Measurements from ENCODE around the gene CTNNBL1. TPM values are rescaled to one million over a fixed set of nuclear protein-coding genes. Genes with fewer than 3 reads are reported as not detected.

CTNNBL1 gene
- total RNA-seq, 3 donors from 2014 or later (not counting 1 experiment from before 2014, with no cell fraction given), result 59.1 to 75.6 (median 67.6) TPM

GRCh38 chr20:37870294-37870693, 176.5 kb downstream of the CTNNBL1 start:
- DNase-seq, result no peak
- ATAC-seq, result no peak
- peaks cover 35% of the 10 kb centered on the region for H3K36me3 ChIP-seq (ENCODE audit: control insufficient read depth, insufficient read depth, low read length)
- Mint-ChIP-seq H3K4me1 (peaks cover 0 to 7% of the 10 kb centered on the region in 2 donors), H3K4me3 (no peak overlapping the region), H3K27me3 (ENCODE audit: low read depth in 2 of 2) (no peaks in the 10 kb centered on the region), H3K36me3 (peaks cover 8% of the 10 kb centered on the region), H3K27ac (peak overlapping the region in 1 of 2 donors; percentile 4), H3K9me3 (no peaks in the 10 kb centered on the region)
- H3K9me3 ChIP-seq (ENCODE audit: control insufficient read depth, insufficient read depth, low read length), result no peaks in the 10 kb centered on the region
- H3K4me1 ChIP-seq (ENCODE audit: control insufficient read depth, insufficient read depth, low read length), result no peaks in the 10 kb centered on the region
- no peaks in the 10 kb centered on the region for H3K27me3 ChIP-seq (ENCODE audit: control insufficient read depth, insufficient read depth, low read length)
- TF ChIP-seq, protein P1, sequence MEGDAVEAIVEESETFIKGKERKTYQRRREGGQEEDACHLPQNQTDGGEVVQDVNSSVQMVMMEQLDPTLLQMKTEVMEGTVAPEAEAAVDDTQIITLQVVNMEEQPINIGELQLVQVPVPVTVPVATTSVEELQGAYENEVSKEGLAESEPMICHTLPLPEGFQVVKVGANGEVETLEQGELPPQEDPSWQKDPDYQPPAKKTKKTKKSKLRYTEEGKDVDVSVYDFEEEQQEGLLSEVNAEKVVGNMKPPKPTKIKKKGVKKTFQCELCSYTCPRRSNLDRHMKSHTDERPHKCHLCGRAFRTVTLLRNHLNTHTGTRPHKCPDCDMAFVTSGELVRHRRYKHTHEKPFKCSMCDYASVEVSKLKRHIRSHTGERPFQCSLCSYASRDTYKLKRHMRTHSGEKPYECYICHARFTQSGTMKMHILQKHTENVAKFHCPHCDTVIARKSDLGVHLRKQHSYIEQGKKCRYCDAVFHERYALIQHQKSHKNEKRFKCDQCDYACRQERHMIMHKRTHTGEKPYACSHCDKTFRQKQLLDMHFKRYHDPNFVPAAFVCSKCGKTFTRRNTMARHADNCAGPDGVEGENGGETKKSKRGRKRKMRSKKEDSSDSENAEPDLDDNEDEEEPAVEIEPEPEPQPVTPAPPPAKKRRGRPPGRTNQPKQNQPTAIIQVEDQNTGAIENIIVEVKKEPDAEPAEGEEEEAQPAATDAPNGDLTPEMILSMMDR (IDR thresholded peaks at IDR 0.05), result no peak
- H3K4me3 ChIP-seq (ENCODE audit: low read length), result no peak overlapping the region
- 88% methylated on average over 11 of the region's 11 CpGs for WGBS (ENCODE audit: insufficient coverage)
- no peak overlapping the region for H3K27ac ChIP-seq (ENCODE audit: low read length)
- intact Hi-C loops (cut with micrococcal nuclease), result no loop called here

GRCh38 chr20:37871751-37872150, 177.9 kb downstream of the CTNNBL1 start:
- H3K36me3 ChIP-seq (ENCODE audit: control insufficient read depth, insufficient read depth, low read length), result peaks cover 35% of the 10 kb centered on the region
- H3K4me1 Mint-ChIP-seq, result peaks cover 0 to 7% of the 10 kb centered on the region in 2 donors
- peaks cover 8% of the 10 kb centered on the region for H3K36me3 Mint-ChIP-seq
- H3K4me1 ChIP-seq (ENCODE audit: control insufficient read depth, insufficient read depth, low read length), result no peaks in the 10 kb centered on the region
- 95% methylated on average over 13 of the region's 13 CpGs for WGBS (ENCODE audit: insufficient coverage)
- TF ChIP-seq, protein P1 (IDR thresholded peaks at IDR 0.05), result no peak
- no peak for DNase-seq
- no peaks in the 10 kb centered on the region for H3K27me3 ChIP-seq (ENCODE audit: control insufficient read depth, insufficient read depth, low read length)
- H3K9me3 ChIP-seq (ENCODE audit: control insufficient read depth, insufficient read depth, low read length), result no peaks in the 10 kb centered on the region
- H3K4me3 ChIP-seq (ENCODE audit: low read length), result no peak overlapping the region
- intact Hi-C loops (cut with micrococcal nuclease), result no loop called here
- H3K9me3 Mint-ChIP-seq, result no peaks in the 10 kb centered on the region
- H3K27ac ChIP-seq (ENCODE audit: low read length), result no peak overlapping the region
- no peaks in the 10 kb centered on the region for H3K27me3 Mint-ChIP-seq (ENCODE audit: low read depth in 2 of 2)
- ATAC-seq, result no peak
- no peak overlapping the region for H3K4me3 Mint-ChIP-seq
- H3K27ac Mint-ChIP-seq, result no peak overlapping the region

- no peaks in the 10 kb centered on the region for H3K9me3 ChIP-seq (ENCODE audit: control insufficient read depth, insufficient read depth, low read length)
- Mint-ChIP-seq H3K36me3 (peaks cover 8% of the 10 kb centered on the region), H3K27me3 (ENCODE audit: low read depth in 2 of 2) (no peaks in the 10 kb centered on the region), H3K4me1 (peaks cover 0 to 7% of the 10 kb centered on the region in 2 donors), H3K27ac (no peak overlapping the region), H3K9me3 (no peaks in the 10 kb centered on the region), H3K4me3 (no peak overlapping the region)
- WGBS (ENCODE audit: insufficient coverage), result 96% methylated on average over 9 of the region's 9 CpGs
- H3K27ac ChIP-seq (ENCODE audit: low read length), result no peak overlapping the region
- ATAC-seq (no peak), DNase-seq (no peak)
- no peaks in the 10 kb centered on the region for H3K4me1 ChIP-seq (ENCODE audit: control insufficient read depth, insufficient read depth, low read length)
- intact Hi-C loops (cut with micrococcal nuclease), result no loop called here
- no peaks in the 10 kb centered on the region for H3K27me3 ChIP-seq (ENCODE audit: control insufficient read depth, insufficient read depth, low read length)
- no peak overlapping the region for H3K4me3 ChIP-seq (ENCODE audit: low read length)
- peaks cover 35% of the 10 kb centered on the region for H3K36me3 ChIP-seq (ENCODE audit: control insufficient read depth, insufficient read depth, low read length)
- TF ChIP-seq, protein P1 (IDR thresholded peaks at IDR 0.05), result no peak
These were observed 178.3 kb downstream of the CTNNBL1 start for GRCh38 chr20:37872161-37872560.

GRCh38 chr20:37873884-37874283, 180.1 kb downstream of the CTNNBL1 start:
- H3K9me3 Mint-ChIP-seq, result no peaks in the 10 kb centered on the region
- Histone ChIP-seq H3K4me3 (ENCODE audit: low read length) (no peak overlapping the region), H3K27me3 (ENCODE audit: control insufficient read depth, insufficient read depth, low read length) (no peaks in the 10 kb centered on the region), H3K36me3 (ENCODE audit: control insufficient read depth, insufficient read depth, low read length) (peaks cover 34% of the 10 kb centered on the region), H3K27ac (ENCODE audit: low read length) (no peak overlapping the region), H3K4me1 (ENCODE audit: control insufficient read depth, insufficient read depth, low read length) (no peaks in the 10 kb centered on the region), H3K9me3 (ENCODE audit: control insufficient read depth, insufficient read depth, low read length) (no peaks in the 10 kb centered on the region)
- no peak overlapping the region for H3K27ac Mint-ChIP-seq
- no peaks in the 10 kb centered on the region for H3K27me3 Mint-ChIP-seq (ENCODE audit: low read depth in 2 of 2)
- H3K4me3 Mint-ChIP-seq, result no peak overlapping the region
- intact Hi-C loops (cut with micrococcal nuclease), result no loop called here
- 97% methylated on average over 11 of the region's 11 CpGs for WGBS (ENCODE audit: insufficient coverage)
- peaks cover 8% of the 10 kb centered on the region for H3K36me3 Mint-ChIP-seq
- ATAC-seq, result no peak
- DNase-seq, result no peak
- peaks cover 0 to 7% of the 10 kb centered on the region in 2 donors for H3K4me1 Mint-ChIP-seq
- TF ChIP-seq, protein P1 (IDR thresholded peaks at IDR 0.05), result no peak

Data from natural killer cell (primary cell).